Gastroesophageal sphincter (tissue), 3 donors: ENCODE measurements around the gene DOCK9.

ENCODE experiments used
- POLR2AphosphoS5 ChIP-seq: sonication (generic); formaldehyde crosslinking; IDR thresholded peaks from one replicate; pipeline ENCODE4 v1.6.1; 2017; ENCODE audit warnings: antibody characterized with exemption
- TF ChIP-seq, protein P1 (sequence below), 4 experiments: fragments of 200-600 bp in 2 of 4; fragments of 450-650 bp in 2 of 4; sonication (generic) in 1 of 4; IDR thresholded peaks; one replicate each; pipeline ENCODE4 v1.5.1; 2017 to 2019; ENCODE audit warnings: antibody characterized with exemption in 4 of 4, mild to moderate bottlenecking in 2 of 4, moderate library complexity in 2 of 4

- no peak for TF ChIP-seq POLR2AphosphoS5
- TF ChIP-seq, protein P1, sequence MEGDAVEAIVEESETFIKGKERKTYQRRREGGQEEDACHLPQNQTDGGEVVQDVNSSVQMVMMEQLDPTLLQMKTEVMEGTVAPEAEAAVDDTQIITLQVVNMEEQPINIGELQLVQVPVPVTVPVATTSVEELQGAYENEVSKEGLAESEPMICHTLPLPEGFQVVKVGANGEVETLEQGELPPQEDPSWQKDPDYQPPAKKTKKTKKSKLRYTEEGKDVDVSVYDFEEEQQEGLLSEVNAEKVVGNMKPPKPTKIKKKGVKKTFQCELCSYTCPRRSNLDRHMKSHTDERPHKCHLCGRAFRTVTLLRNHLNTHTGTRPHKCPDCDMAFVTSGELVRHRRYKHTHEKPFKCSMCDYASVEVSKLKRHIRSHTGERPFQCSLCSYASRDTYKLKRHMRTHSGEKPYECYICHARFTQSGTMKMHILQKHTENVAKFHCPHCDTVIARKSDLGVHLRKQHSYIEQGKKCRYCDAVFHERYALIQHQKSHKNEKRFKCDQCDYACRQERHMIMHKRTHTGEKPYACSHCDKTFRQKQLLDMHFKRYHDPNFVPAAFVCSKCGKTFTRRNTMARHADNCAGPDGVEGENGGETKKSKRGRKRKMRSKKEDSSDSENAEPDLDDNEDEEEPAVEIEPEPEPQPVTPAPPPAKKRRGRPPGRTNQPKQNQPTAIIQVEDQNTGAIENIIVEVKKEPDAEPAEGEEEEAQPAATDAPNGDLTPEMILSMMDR (IDR thresholded peaks at IDR 0.05): no peak
These were observed 18.6 kb downstream of the DOCK9 start for GRCh38 chr13:98959291-98959690.
